HG03039 (cell line): Measurements from ENCODE around the gene ACOXL.

Experiments used
- ATAC-seq: cut with Tn5 transposase; IDR thresholded peaks from one replicate; pipeline ENCODE4 v1.9.1; 2021; ENCODE audit warnings: mild to moderate bottlenecking, moderate library complexity; ENCODE audit not compliant: unreplicated experiment

The ACOXL gene

DNA sequence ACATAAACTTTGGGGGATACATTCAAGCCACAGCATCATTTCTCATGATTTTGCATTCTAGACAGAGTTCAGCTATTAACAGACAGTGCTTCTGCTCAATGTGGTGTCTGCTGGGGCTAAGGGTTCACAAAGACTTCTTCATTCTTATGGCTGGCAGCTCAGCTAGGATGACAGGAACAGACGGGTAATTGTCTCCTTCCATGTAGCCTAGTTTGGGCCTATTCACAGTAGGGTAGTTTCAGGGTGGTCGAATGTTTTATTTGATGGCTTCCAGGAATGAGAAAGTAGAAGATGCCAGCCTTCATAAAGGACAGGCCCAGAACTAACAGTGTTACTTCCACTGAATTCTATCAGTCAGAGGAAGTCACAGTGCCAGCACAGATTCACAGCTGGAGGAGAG is 362.3 kb downstream of the ACOXL start:
- ATAC-seq: no peak

DNA sequence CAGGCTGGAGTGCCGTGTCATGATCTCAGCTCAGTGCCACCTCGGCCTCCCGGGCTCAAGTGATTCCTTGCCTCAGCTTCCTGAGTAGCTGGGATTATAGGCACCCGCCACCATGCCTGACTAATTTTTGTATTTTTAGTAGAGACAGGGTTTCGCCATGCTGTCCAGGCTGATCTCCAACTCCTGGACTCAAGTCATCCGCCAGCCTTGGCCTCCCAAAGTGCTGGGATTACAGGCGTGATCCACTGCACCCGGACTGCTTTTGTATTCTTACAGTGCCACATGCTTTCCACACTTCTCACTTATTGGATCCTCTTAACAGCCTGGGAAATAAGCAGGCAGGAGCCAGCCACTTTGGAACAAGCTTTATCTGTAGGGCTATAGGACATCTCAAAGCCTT is 363.1 kb downstream of the ACOXL start:
- ATAC-seq: no peak

- ATAC-seq: no peak
Observed at GRCh38 chr2:111099402-111099801, 367.0 kb downstream of the ACOXL start.

- ATAC-seq: no peak
Observed at GRCh38 chr2:111100087-111100764, 367.9 kb downstream of the ACOXL start.

DNA sequence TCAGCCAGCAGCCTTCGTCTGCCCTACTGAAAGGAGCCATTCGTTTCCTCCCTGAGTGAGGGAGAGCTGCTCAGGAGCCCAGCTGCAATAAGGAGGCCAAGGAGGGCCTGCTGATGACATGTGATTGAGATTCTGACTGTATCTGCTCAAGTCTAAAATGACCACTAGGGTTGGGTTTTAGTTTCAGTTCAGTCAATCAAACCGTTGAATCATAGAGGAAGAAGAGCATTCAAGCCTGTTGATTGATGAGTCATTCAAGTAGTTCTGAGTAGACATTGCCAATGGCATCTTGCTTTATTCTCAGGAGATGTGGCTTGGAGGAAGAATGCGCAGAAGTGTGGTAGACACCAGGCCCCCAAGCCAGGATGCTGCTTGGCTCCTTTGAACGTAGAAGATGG is 368.4 kb downstream of the ACOXL start:
- no peak for ATAC-seq

- ATAC-seq: no peak
Observed at GRCh38 chr2:111101592-111101991, 369.2 kb downstream of the ACOXL start.

- ATAC-seq: no peak
Observed at GRCh38 chr2:111102216-111102615, 369.8 kb downstream of the ACOXL start.

GRCh38 chr2:111105926-111106325 is 373.6 kb downstream of the ACOXL start:
- ATAC-seq: no peak

DNA sequence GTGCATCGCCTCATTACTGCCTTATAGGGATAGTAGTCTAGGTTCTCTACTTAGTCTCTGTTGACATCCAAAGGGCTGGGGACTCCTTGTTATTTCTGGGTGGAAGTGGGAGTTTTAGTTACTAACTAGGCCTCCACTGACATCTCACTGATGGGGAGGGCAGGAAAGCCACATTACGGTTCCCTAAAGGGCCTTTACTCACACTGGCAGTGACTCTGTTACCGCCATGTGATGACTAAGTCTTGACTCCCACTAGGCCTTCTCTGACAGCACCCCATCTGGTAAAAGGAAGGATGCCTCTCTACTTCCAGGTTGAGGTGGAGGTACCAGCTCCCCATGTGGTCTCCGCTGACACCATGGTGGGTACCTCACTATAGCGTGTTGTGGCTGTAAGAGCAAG is 374.3 kb downstream of the ACOXL start:
- ATAC-seq: no peak

DNA sequence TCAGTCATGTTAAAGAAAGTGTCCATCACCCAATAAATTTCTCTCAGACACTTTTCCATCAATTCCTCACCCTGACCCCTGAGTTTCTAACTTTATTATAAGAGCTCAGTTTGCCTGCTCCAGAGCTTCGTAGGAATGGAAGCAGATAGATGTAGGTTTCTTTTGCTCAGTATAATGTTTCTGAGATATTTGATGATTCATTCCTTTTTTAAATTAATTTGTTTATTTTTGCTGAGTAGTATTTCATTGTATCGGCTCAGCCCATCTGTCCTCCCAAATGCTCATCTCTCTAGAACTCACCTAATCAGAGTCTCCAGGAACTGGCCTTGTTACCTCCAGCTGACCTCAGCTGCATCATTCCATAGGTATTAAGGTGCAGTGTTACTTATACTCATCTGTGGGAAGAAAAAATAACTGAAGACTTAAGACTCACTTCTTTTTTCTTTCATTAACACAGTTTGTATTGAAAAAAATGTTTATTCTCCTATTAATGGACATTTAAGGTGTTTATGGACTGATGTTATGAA is 376.4 kb downstream of the ACOXL start:
- no peak for ATAC-seq

GRCh38 chr2:111111101-111111755 is 378.9 kb downstream of the ACOXL start:
- no peak for ATAC-seq

DNA sequence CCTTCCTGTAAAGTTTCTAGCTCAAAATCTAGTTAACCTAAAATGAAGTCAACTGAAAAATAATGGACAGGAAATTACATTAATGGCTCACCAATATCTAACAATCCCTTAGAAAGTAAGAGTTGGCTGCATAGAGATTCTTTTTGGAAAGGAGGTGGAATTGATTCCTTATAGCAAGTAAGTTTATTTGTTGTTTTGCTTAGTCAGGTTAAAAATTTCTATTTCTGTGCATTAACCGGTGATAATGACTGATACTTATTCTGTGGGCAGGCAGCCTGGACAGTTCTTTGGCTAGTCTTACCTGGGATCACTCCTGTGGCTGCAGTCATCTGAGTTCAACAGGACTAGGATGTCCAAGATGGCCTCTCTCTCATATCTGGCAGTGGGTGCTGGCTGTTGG is 381.5 kb downstream of the ACOXL start:
- no peak for ATAC-seq

GRCh38 chr2:111116011-111116746 is 383.8 kb downstream of the ACOXL start:
- no peak for ATAC-seq

DNA sequence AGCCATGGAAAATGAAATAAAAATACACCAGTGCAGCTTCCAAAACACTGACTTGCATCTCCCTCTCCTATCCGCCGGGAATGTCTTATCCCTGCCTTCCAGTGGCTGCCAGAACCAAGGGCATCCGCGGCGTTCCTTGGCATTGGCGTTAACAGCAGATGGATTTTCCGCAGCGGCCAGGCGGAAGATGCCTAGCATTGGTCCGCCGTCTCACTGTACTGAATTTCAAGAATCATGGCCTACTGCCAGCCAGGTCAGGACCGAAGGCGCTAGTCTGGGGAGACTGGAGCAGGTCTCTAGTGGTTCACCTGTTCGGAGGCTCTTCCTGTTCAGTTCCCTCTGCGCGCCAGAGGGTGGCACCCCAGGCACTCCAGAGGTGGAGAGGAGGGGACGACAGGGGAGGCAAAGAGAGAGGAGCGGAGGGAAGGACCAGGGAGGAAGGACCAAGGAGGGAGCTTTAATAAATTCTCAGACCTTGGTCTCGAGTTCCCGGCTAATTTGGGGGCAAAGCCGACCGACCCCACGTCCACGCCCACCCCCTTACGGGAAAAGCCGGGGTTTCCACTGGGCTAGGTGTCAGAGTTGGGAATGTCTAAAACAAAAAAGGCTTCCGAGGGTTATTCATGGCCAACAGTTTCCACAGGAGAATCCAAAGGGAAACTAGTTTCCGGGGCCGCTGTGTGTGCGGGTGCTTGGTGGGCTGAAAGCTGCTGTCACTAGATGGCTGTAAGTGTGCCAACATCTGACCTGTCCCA is 384.6 kb downstream of the ACOXL start:
- ATAC-seq: no peak

DNA sequence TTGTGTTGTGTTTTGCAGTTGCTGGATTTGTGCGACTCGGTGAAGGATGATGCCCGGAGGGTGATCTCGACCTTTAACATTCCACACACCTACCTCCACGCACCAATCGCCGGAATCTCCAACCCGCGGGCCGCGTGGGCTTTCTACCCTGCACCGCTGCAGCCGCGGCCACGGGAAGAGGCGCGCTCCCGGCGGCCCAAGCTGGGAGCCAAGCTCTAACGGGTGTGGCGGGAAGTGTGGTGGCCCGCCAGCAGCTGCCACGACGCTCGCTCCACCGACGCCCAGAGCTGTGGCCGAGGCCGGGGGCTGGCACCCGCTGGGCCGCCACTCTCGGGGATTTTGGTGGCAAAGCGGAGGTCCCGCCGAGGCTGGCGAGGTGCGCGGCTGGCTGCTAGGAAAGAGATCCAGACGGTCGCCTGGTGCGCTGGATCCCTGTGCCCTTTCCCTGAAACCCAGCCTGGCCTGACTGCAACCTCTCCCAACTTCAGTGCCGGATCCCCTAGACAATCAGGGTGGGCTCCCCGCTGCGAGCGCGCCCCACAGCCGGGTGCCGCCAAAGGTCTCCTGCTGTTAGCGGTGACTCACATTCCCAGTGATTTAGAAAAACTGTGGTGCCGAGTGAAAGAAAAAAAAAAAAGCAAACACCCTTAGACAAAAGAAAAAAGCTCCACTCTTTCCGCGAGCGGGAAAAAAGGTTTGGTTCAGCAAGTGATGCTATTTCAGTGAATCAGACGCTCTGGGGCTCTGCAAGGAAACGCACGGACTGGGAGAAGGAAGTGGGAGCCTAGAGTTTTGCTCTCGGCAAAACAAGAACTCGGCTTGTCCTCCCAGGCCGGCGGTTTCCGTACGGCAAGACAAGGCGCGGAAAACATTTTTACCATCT is 385.5 kb downstream of the ACOXL start:
- no peak for ATAC-seq

DNA sequence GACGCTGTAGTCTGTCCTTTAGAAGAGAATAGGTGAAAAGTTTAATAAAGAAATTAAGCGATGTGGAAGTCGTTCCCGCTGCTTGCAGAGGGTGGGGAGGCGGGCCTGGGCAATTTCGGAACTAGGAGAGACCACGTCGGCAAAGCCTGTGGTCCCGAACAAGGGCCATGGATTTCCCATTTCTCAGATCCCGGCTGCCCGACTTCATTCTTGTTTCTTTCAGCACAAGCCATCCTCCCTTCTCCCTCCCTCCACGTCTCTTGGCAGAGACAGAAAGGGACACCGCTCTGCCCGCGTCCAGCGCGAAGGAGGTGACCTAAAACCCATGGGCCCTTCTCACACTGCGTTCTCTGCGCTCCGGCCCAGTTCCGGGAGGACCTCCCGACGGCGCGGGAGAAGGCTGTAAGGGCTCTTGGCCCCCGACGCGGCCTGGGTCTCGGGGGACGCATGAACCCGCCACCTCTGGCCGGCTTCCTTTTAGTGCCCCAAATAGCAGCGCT is 386.2 kb downstream of the ACOXL start:
- ATAC-seq: no peak

DNA sequence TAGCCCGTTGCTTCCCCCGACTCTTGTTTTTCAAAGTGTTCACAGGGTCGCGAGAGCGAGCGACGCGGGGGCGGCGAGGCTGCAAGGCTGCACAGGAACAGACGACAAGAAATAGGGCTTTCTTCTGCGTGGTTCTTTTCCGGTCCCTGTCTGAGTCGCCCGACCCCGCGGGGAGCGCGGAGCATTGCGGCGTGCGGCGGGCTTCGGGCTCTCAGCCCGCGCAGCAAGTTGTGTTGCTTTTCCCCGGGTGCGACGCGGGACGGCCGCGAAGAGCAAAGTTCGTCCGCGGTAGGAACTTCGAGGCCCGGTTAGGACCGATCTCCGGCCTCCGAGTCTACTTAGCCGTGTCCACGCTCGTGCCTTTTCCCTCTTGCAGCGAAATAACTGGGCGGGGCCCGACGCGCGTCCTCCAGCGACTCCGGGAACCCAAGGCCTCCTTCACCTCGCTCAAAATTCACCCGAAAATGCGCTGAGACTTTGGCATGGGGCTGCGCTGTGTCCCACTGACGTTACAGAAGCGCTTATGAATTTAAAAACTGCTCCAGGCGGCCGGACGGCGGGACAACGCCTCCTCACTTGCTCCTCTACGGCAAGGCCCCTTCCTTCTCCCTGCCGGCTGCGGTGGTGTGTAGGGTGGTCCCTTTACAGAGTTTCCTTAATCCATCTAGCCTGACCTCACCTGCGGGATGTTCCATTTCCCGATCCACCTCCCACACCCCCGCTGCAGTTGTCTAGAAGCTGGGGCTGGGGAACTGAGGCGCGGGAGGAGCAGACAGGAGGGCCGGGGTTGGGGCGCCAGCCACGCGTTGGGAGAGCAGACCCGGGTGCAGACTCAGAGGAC is 386.8 kb downstream of the ACOXL start:
- ATAC-seq: no peak

DNA sequence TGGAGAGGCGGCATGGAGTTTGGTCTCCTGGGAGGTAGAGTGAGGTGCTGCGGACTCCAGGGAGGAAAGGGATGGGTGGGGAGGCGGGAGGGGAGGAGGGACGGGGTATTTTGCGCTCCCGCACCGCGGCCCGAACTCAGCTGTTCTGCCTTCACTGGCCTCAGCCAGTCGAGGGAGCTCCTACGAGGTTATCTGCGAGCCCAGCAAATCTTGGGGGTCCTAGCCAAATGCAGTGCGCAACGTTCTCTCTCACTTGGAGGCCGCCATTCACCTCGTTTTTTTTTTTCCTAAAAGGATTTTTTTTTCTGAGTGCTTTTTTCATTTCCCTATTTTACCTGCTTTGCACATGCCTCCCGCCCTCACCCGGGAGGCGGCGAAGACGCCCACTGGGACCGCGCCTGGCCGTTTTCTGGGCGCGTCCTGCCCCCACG is 387.5 kb downstream of the ACOXL start:
- ATAC-seq: no peak
